ENCODE measurements around the gene ICAM1. TPM values are rescaled to one million over a fixed set of nuclear protein-coding genes. Genes with fewer than 3 reads are reported as not detected.

Gene ICAM1
- total and polyA plus RNA-seq, 2 of the 13 experiments (the other 11 are each of a cell fraction or from before 2014, with no cell fraction given): 37.9 to 98.4 TPM

GRCh38 chr19:10270616-10271394 is at the start of gene ICAM1 (continued):
- TF ChIP-seq TEAD2 (CRISPR knock-in tag; IDR thresholded peaks at IDR 0.05): no peak
- no peak for TF ChIP-seq RFX1 (IDR thresholded peaks at IDR 0.05)
- TF ChIP-seq PRDM10 (CRISPR knock-in tag; IDR thresholded peaks at IDR 0.05; ENCODE audit: low read depth): peak; percentile 74; the same call in 1 of the 2 replicates
- TF ChIP-seq ZNF704 (CRISPR knock-in tag; IDR thresholded peaks at IDR 0.05; ENCODE audit: borderline replicate concordance): no peak
- TF ChIP-seq ZNF138 (CRISPR knock-in tag; IDR thresholded peaks at IDR 0.05; ENCODE audit: low read depth): peak; percentile 85
- TF ChIP-seq FOXA3 (CRISPR knock-in tag; IDR thresholded peaks at IDR 0.05): peak; percentile 76
- no peak for TF ChIP-seq ZNF329 (CRISPR knock-in tag; IDR thresholded peaks at IDR 0.05; ENCODE audit: low read depth)
- TF ChIP-seq CBX2 (IDR thresholded peaks at IDR 0.05; ENCODE audit: low read depth, low read length): no peak
- TF ChIP-seq CBX2 (CRISPR knock-in tag; IDR thresholded peaks at IDR 0.05; ENCODE audit: low read depth): no peak
- no peak for TF ChIP-seq SKI (IDR thresholded peaks at IDR 0.05; ENCODE audit: partially characterized antibody)
- peak; percentile 70; the same call in 1 of the 2 replicates for TF ChIP-seq NAIF1 (CRISPR knock-in tag; IDR thresholded peaks at IDR 0.05; ENCODE audit: borderline replicate concordance)
- no peak for TF ChIP-seq SMC3 (IDR thresholded peaks at IDR 0.05; ENCODE audit: low read length)
- TF ChIP-seq ZNF549 (CRISPR knock-in tag; IDR thresholded peaks at IDR 0.05): no peak
- peak; percentile 84 for TF ChIP-seq ERF (CRISPR knock-in tag; IDR thresholded peaks at IDR 0.05)
- 0 out of 2 replicates have a peak, but pooled peaks have one; percentile 68 for TF ChIP-seq PRMT3 (CRISPR knock-in tag; IDR thresholded peaks at IDR 0.05; ENCODE audit: borderline replicate concordance, low read depth)
- TF ChIP-seq MIER2 (CRISPR knock-in tag; IDR thresholded peaks at IDR 0.05): no peak; the same call in 1 of the 2 replicates
- peak; percentile 75 for TF ChIP-seq HMG20B (CRISPR knock-in tag; conservative IDR thresholded peaks at IDR 0.05)
- TF ChIP-seq KDM1A (CRISPR knock-in tag; IDR thresholded peaks at IDR 0.05): peak; percentile 90; the same call in 1 of the 2 replicates
- TF ChIP-seq KDM5A (IDR thresholded peaks at IDR 0.05; ENCODE audit: borderline replicate concordance, low read length): 0 out of 2 replicates have a peak, but pooled peaks have one; percentile 42
- TF ChIP-seq RFXAP (CRISPR knock-in tag; IDR thresholded peaks at IDR 0.05; ENCODE audit: borderline replicate concordance): peak; percentile 71
- peak; percentile 93 for TF ChIP-seq ZNF564 (CRISPR knock-in tag; IDR thresholded peaks at IDR 0.05)
- TF ChIP-seq ZNF513 (CRISPR knock-in tag; conservative IDR thresholded peaks at IDR 0.05): no peak
- TF ChIP-seq ZNF547 (CRISPR knock-in tag; IDR thresholded peaks at IDR 0.05): 0 out of 2 replicates have a peak, but pooled peaks have one; percentile 54
- TF ChIP-seq SATB2 (CRISPR knock-in tag; IDR thresholded peaks at IDR 0.05): 0 out of 2 replicates have a peak, but pooled peaks have one; percentile 38
- no peak for TF ChIP-seq NCOR1 (IDR thresholded peaks at IDR 0.05; ENCODE audit: borderline replicate concordance, low read length)
- peak; percentile 93; the same call in 1 of the 2 replicates for TF ChIP-seq NFKB2 (CRISPR knock-in tag; IDR thresholded peaks at IDR 0.05; ENCODE audit: borderline replicate concordance)

Data from HepG2 (cell line).